PC-9 (cell line): ENCODE measurements around the gene ANP32D.

Source experiments
- CTCF ChIP-seq: fragments of 200-600 bp; sonication (generic); conservative IDR thresholded peaks from 2 replicates; pipeline ENCODE4 v1.6.1; 2017; ENCODE audit warnings: mixed run types, antibody characterized with exemption, mild to moderate bottlenecking, moderate library complexity
- EZH2 ChIP-seq: fragments of 200-600 bp; sonication (generic); IDR thresholded peaks from 2 replicates; pipeline ENCODE4 v1.8.0; 2017; ENCODE audit warnings: antibody characterized with exemption, low read depth

GRCh38 chr12:48510111-48510510 lies 37.8 kb downstream of the ANP32D start:
- no peak for TF ChIP-seq CTCF
- TF ChIP-seq EZH2 = no peak
